GM18909 (cell line): ENCODE data around the gene GDF10.

Source experiments
- ATAC-seq: cut with Tn5 transposase; IDR thresholded peaks from one replicate; pipeline ENCODE4 v1.9.1; 2021; ENCODE audit warnings: mild to moderate bottlenecking; ENCODE audit not compliant: unreplicated experiment, poor library complexity

The GDF10 gene

DNA sequence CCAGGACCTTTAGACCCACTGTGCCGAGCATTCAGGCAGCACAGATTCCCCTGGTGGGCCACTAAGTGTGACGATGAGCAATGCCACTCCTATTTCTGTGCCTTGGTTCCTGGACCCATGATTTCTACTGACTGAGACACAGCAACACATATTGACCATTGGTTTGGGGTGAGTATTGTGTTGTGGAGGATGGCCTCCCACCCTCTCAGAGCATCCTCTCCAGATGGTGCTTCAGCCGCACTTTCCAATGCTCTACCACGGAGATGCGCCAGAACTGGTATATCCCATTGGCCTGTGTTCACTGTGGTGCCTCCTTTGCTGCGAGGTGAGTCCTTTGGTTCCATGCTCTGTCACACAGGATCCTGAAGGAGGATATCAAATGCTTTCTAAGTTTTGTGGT, 10.1 kb upstream of the GDF10 start:
- ATAC-seq, result no peak

DNA sequence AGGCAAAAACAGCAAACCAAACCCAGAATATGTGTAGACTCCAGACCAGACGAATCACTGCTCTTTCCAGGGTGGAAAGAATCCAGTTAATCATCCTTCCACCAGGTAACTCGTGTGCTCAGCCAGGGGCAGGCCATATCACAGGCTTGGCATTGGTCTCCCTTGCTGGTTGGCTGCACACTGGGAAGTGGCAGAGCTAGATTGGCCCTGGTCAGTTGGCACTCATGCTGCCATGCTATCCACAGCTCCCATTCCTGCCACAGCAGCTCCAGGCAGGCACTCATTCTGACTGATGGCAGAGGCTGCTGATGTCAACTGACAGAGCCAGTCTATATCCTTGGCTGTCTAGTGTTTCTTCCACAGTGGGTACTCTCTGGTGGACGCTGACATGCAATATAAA, 9.7 kb upstream of the GDF10 start:
- ATAC-seq, result no peak

- no peak for ATAC-seq
Observed at GRCh38 chr10:47291682-47292081, 8.3 kb upstream of the GDF10 start.

DNA sequence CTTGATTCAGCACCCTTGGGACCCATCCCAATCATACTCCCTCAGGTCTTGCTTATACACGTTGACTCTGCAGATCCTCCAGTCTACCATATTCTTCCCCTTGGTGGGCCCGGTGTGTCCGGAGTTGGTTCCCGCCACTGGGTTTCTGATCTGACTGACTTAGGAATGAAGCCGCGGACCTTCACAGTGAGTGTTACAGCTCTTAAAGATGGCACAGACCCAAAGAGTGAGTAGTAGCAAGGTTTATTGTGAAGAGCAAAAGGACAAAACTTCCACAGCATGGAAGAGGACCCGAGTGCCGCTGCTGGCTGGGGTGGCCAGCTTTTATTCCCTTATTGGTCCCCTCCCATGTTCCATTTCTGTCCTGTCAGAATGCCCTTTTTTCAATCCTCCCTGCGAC, 5.9 kb upstream of the GDF10 start:
- ATAC-seq, result no peak

- no peak for ATAC-seq
Observed at GRCh38 chr10:47294501-47294900, 5.5 kb upstream of the GDF10 start.

DNA sequence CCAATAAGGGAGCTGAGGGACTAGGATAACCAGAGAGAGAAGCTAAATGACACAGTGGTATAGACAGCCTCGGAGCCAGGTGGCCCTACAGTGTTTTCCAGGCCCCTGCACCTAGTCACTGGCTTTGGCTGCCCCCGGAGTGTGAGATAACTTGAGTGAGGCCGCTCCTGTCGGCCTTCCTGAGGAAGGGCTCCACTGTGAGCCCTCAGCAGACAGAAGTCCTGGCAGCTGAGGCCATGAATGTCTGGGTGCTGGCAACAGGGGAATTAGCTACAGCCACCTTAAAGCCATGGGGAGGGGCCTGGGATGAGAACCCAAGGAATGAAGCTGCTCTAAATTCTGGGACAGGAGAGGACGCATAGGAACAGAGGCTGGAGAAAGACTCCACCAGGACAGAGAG, 4.6 kb upstream of the GDF10 start:
- no peak for ATAC-seq

GRCh38 chr10:47296156-47296894, 3.7 kb upstream of the GDF10 start:
- no peak for ATAC-seq

- no peak for ATAC-seq
Observed at GRCh38 chr10:47296941-47297340, 3.1 kb upstream of the GDF10 start.

GRCh38 chr10:47297866-47298540, 2.0 kb upstream of the GDF10 start:
- ATAC-seq, result no peak

GRCh38 chr10:47298715-47299114, 1.3 kb upstream of the GDF10 start:
- ATAC-seq, result no peak

- ATAC-seq, result no peak
Observed at GRCh38 chr10:47300429-47300931, 483 bp downstream of the GDF10 start.

- ATAC-seq, result no peak
Observed at GRCh38 chr10:47301833-47302232, 1.8 kb downstream of the GDF10 start.

DNA sequence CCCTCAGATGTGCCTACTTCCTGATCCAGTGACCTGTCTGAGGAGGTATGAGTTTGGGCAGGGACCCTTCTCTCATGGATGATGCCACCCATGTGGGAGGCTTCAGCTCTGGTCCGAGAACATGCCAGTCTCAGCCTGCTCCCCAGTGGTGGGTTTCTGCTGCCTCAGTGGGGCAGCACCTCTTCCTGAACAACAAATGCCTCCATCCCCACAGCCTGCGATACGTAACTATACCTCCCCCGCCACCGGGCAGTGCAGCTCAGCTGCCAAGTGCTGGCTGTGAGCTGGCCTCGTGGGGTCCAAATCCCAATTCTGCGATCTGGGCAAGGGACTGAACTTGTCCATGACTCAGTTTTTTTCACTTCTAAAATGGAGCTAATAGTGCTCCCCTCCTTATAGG, 3.1 kb downstream of the GDF10 start:
- ATAC-seq, result no peak

GRCh38 chr10:47303866-47304265, 3.9 kb downstream of the GDF10 start:
- ATAC-seq, result no peak

GRCh38 chr10:47305566-47305965, 5.6 kb downstream of the GDF10 start:
- no peak for ATAC-seq

- ATAC-seq, result no peak
Observed at GRCh38 chr10:47306387-47307210, 6.6 kb downstream of the GDF10 start.

DNA sequence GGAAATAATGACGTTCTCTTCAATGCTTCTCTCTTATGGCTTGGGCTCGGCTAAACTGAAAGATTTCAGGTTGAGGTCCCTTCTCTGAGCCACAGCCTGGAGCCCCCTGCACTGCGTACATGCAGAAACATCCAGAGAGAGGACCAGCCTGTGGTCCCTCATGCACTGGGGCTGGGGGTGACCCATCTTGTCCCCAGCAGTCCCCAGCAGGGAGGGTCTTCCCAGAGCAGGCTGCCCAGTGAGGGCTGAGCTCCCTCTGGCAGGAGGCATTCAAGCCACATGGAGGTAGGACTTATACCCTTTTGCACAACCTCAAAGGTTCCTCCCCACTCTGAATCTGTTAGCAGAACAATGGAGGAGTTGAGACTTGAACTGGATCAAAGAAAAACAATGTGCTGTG, 7.4 kb downstream of the GDF10 start:
- ATAC-seq, result no peak

GRCh38 chr10:47308775-47309174, 8.8 kb downstream of the GDF10 start:
- ATAC-seq, result no peak

DNA sequence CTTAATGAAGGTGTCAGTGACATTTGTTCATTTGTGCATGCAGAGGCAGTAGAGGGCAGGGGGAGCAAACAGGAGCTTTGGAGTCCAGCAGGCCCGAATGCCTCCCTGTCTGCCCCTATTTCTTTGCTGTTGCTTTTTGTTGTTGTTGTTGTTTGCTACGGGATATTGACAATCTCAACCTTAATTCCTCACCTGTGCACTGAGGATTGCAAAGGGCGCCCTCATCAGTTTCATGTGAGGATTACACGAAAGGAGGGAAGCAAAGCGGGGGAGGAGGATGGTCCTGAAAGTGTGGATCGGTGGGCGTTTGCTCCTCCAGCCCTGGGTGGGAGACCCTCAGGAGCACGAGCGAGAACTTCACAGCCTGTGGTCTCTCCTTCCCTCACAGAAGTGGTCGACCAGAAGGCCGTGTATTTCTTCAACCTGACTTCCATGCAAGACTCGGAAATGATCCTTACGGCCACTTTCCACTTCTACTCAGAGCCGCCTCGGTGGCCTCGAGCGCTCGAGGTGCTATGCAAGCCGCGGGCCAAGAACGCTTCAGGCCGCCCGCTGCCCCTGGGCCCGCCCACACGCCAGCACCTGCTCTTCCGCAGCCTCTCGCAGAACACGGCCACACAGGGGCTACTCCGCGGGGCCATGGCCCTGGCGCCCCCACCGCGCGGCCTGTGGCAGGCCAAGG, 9.6 kb downstream of the GDF10 start:
- no peak for ATAC-seq

DNA sequence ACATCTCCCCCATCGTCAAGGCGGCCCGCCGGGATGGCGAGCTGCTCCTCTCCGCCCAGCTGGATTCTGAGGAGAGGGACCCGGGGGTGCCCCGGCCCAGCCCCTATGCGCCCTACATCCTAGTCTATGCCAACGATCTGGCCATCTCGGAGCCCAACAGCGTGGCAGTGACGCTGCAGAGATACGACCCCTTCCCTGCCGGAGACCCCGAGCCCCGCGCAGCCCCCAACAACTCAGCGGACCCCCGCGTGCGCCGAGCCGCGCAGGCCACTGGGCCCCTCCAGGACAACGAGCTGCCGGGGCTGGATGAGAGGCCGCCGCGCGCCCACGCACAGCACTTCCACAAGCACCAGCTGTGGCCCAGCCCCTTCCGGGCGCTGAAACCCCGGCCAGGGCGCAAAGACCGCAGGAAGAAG, 10.1 kb downstream of the GDF10 start:
- ATAC-seq, result no peak
